Right atrium auricular region (tissue), 2 donors: ENCODE results near the gene HACD4. TPM values are rescaled to one million over a fixed set of nuclear protein-coding genes. Genes with fewer than 3 reads are reported as not detected.

Experiments
- DNase-seq: peaks from one replicate; pipeline ENCODE4 v3.0.0-alpha.2; 2019; ENCODE audit warnings: low spot score
- H3K27ac ChIP-seq, 2 donors: fragments of 200-600 bp; sonication (generic); 1 replicate in 1 of 2; 2 replicates in 1 of 2; pipeline ENCODE4 v1.5.1; 2016 to 2019
- H3K27me3 ChIP-seq, 2 donors: fragments of 200-600 bp; sonication (generic); one replicate each; pipeline versions ENCODE4 v1.5.1 to v1.6.0; 2017 to 2019
- H3K36me3 ChIP-seq: fragments of 200-600 bp; sonication (generic); one replicate; pipeline ENCODE4 v1.5.1; 2016
- H3K4me1 ChIP-seq, 2 donors: fragments of 200-600 bp; sonication (generic); one replicate each; pipeline versions ENCODE4 v1.5.1 to v1.6.0; 2017 to 2019
- H3K4me3 ChIP-seq, 2 donors: fragments of 200-600 bp; sonication (generic); 1 replicate in 1 of 2; 2 replicates in 1 of 2; pipeline ENCODE4 v1.5.1; 2017 to 2019; ENCODE audit warnings: mild to moderate bottlenecking in 1 of 2, moderate library complexity in 1 of 2
- H3K9me3 ChIP-seq, 2 donors: fragments of 200-600 bp; sonication (generic); one replicate each; pipeline ENCODE4 v1.5.1; 2019
- CTCF ChIP-seq, 2 donors: fragments of 200-600 bp; sonication (generic); IDR thresholded peaks; one replicate each; pipeline ENCODE4 v1.5.1; 2019; ENCODE audit warnings: antibody characterized with exemption in 2 of 2
- total RNA-seq, 2 donors: library from RNA; depleted of rRNA; stranded (reverse); fragments of >200 nt; gene quantifications; one replicate each; pipeline ENCODE4 v1.1.0, GENCODE V29; 2016

Gene HACD4
- total RNA-seq: 1 to 10 TPM in 1 of 2 donors, under 1 TPM in 1; 0.82 to 1.7 TPM

DNA sequence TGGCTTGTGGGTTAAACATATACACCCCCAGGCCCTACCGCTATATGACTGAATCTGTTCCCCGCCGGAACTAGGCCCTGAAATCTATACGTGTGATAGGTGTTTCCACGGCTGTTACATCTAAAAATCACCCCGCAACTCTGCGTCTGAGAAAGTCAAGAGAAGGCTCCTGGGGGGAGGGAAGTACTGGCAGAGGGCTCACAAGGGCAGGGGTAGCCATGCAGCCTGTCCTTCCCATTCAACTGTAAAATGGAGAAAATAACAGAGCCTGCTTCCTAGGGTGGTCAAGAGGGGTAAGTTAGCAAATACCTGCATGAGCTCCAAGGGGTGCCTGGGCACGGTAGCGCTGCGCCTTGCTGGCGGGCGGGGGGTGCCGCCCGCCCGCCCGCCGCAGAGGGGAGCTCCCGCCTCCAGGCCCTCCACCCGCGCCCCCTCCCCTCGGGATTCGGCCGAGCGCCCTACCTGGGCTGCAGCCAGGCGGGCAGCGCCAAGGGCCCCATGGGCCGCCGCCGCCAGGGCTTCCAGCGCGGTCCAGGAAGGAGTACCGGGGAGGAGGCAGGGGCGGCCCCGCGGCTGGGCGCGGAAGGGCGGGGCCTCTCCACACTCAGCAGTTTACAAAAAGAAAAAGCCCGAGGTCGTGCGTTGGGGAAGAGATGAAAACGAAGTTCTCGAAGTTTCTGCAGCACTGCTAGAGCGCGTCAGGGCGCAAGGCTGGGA lies at the start of gene HACD4:
Gene HACD4, minus strand, starts transcription at position 550 of the 717 bp plus-strand sequence. Its CDS starts 50 bp downstream, at position 500.
- Histone ChIP-seq H3K4me3 (peak within 1 kb of the TSS; percentile 52 to 62), H3K27me3 (no peaks in the 10 kb centered on the region), H3K27ac (peak within 1 kb of the TSS; percentile 64 to 67), H3K36me3 (no peaks in the 10 kb centered on the region), H3K9me3 (no peaks in the 10 kb centered on the region), H3K4me1 (peaks cover 0 to 13% of the 10 kb centered on the region in 2 donors)
- TF ChIP-seq CTCF (IDR thresholded peaks at IDR 0.05): no peak
- DNase-seq: no peak

- Histone ChIP-seq H3K27ac (no peak overlapping the region), H3K9me3 (peaks cover 0 to under 1% of the 10 kb centered on the region in 2 donors), H3K27me3 (no peaks in the 10 kb centered on the region), H3K4me3 (no peak overlapping the region), H3K36me3 (no peaks in the 10 kb centered on the region), H3K4me1 (peaks cover 0 to 15% of the 10 kb centered on the region in 2 donors)
- TF ChIP-seq CTCF (IDR thresholded peaks at IDR 0.05): no peak
- DNase-seq: no peak
Measured at GRCh38 chr9:21080793-21081192, 49.4 kb upstream of the HACD4 start.

DNA sequence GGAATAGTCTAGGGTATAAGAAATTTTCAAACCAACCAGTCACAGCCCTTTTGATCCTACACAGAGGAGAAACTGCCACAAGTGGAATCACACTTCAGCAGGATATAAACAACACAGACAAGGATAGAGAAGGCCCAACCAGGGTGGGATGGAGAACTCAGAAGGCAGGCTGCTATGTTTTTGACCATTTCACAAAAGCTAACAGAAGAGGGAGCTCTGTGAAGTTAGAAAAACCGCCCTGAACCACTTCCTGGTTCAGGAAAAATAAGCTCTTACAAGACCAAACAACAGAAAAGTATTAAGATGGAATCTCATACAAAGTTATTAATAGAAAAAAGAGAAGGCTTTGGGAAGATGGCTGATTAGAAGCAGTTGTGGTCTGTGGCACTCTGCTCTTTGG lies 47.3 kb upstream of the HACD4 start:
- Histone ChIP-seq H3K4me1 (peaks cover 0 to 15% of the 10 kb centered on the region in 2 donors), H3K36me3 (no peaks in the 10 kb centered on the region), H3K9me3 (no peaks in the 10 kb centered on the region), H3K27ac (no peak overlapping the region), H3K27me3 (no peaks in the 10 kb centered on the region), H3K4me3 (no peak overlapping the region)
- no peak for TF ChIP-seq CTCF (IDR thresholded peaks at IDR 0.05)
- DNase-seq: no peak

DNA sequence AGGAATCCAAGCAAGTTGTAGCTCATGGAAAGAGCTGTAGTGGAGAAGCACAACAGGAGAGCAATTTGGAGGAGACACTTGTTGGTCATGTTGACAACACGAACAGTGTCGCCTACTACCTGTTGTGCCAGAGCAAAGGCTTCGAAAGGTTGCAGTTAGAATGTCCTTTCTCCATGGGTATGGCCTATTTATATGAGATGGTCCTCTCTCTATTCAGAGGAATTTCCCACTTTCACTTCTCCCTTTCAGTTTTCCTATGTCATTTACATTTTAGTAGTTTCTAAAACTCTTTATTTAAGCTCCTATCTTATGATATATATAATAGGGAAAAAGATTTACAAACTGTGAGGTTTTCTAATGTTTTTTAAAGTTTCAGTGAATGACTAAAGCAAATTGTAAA lies 46.3 kb upstream of the HACD4 start, which contains the start of gene IFNB1:
Gene IFNB1, minus strand, starts transcription at position 162 of the 400 bp plus-strand sequence. Its CDS starts 73 bp downstream, at position 89.
- Histone ChIP-seq H3K27ac (no peak within 1 kb of the TSS), H3K9me3 (no peaks in the 10 kb centered on the region), H3K4me3 (no peak within 1 kb of the TSS), H3K36me3 (no peaks in the 10 kb centered on the region), H3K27me3 (no peaks in the 10 kb centered on the region), H3K4me1 (peaks cover 0 to 12% of the 10 kb centered on the region in 2 donors)
- no peak for TF ChIP-seq CTCF (IDR thresholded peaks at IDR 0.05)
- no peak for DNase-seq

DNA sequence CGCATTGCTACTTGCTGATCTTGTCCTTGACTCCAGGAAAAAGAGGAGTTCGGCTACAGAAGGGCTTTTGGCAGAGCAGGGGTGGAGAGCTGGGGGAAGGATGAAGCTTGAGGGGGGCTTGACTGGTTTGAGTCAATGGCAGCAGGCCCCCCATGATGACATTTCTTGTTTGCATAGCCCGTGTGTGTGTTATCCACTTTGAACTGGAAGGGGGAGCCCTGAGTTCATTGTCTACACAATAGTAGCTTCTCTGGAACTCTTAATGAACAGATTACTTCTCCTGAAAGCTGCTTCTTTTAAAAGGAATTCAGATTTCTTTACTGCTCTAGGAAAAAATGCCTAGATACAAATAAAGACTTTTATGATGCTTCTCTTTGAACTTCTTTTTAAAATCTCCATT lies 44.0 kb upstream of the HACD4 start:
- no peak for DNase-seq
- Histone ChIP-seq H3K4me1 (peaks cover 0 to 6% of the 10 kb centered on the region in 2 donors), H3K9me3 (no peaks in the 10 kb centered on the region), H3K36me3 (no peaks in the 10 kb centered on the region), H3K27me3 (no peaks in the 10 kb centered on the region), H3K27ac (no peak overlapping the region), H3K4me3 (no peak overlapping the region)
- TF ChIP-seq CTCF (IDR thresholded peaks at IDR 0.05): no peak
